HepG2 (cell line): ENCODE results near the gene MIX23. TPM values are rescaled to one million over a fixed set of nuclear protein-coding genes. Genes with fewer than 3 reads are reported as not detected.

ENCODE experiments used
- ATAC-seq: fragments of 200-7000 bp; cut with Tn5 transposase; 3 replicates; pipeline ENCODE4 v1.9.1; 2020; ENCODE audit warnings: mild to moderate bottlenecking, moderate library complexity
- BruUV-seq: library from RNA; stranded (reverse); fragments of 400-500 nt; replicated peaks from 2 replicates; lab custom pipeline; 2021; lab: Mats Ljungman, UMichigan
- CTCF ChIA-PET: fragments of 300-600 bp; formaldehyde crosslinking; extraction: SDS; loops from one replicate; lab custom pipeline; 2021; ENCODE audit warnings: low total read pairs, inconsistent platforms, low intra/inter-chr PET ratio; lab: Yijun Ruan, JAX
- POLR2A ChIA-PET: fragments of 350-600 bp; sonication (Branson Sonifier 250); formaldehyde crosslinking; loops from one replicate; lab custom pipeline; 2020; ENCODE audit warnings: antibody characterized with exemption, inconsistent platforms; lab: Yijun Ruan, JAX
- DNase-seq: peaks from one replicate; pipeline ENCODE4 v3.0.0-alpha.2; 2015; ENCODE audit warnings: low spot score
- FAIRE-seq: peaks from 3 replicates; lab custom pipeline; 2011; peaks lifted over from hg19 to GRCh38; lab: Jason Lieb, UNC
- H2AFZ ChIP-seq: one replicate; pipeline ENCODE4 v1.6.1; 2011; ENCODE audit warnings: low read length, inconsistent platforms
- H3K27ac ChIP-seq: fragments of 300-600 bp; 3 replicates; pipeline ENCODE4 v1.8.0; 2011; ENCODE audit warnings: mixed run types, mild to moderate bottlenecking, mixed read lengths, low read length, inconsistent platforms; ENCODE audit not compliant: insufficient read depth; ENCODE audit errors: extremely low read length
- H3K27me3 ChIP-seq, 2 experiments: fragments of 200-600 bp in 1 of 2; 2 replicates in 1 of 2; 3 replicates in 1 of 2; pipeline versions ENCODE4 v1.6.0 to v1.8.0; 2011; ENCODE audit warnings: low read length in 2 of 2, mild to moderate bottlenecking in 2 of 2, moderate library complexity in 2 of 2, inconsistent platforms in 1 of 2; ENCODE audit not compliant: insufficient read depth in 2 of 2, control insufficient read depth in 1 of 2
- H3K36me3 ChIP-seq, 2 experiments: fragments of 200-600 bp in 1 of 2; replicated peaks in 1 of 2; 2 replicates in 1 of 2; 3 replicates in 1 of 2; pipeline versions ENCODE4 v1.5.1 to v1.8.0; 2011; ENCODE audit warnings: low read length in 2 of 2, inconsistent platforms in 1 of 2; ENCODE audit not compliant: insufficient read depth in 2 of 2, control insufficient read depth in 1 of 2
- H3K4me1 ChIP-seq: 2 replicates; pipeline ENCODE4 v1.5.1; 2012; ENCODE audit warnings: low read length, inconsistent platforms; ENCODE audit not compliant: insufficient read depth
- H3K4me2 ChIP-seq: 2 replicates; pipeline ENCODE4 v1.6.0; 2011; ENCODE audit warnings: low read depth, low read length, inconsistent platforms
- H3K4me3 ChIP-seq, 3 experiments: fragments of 200-600 bp in 1 of 3; sonication (generic), shearing (Covaris generic) in 1 of 3; replicated peaks in 1 of 3; 2 replicates each; pipeline ENCODE4 v1.5.1; 2011 to 2016; ENCODE audit warnings: low read length in 3 of 3, inconsistent platforms in 2 of 3, low read depth in 2 of 3, mild to moderate bottlenecking in 2 of 3, control low read depth in 1 of 3, mixed read lengths in 1 of 3; ENCODE audit not compliant: insufficient read depth in 1 of 3
- H3K79me2 ChIP-seq: one replicate; pipeline ENCODE4 v1.6.1; 2011; ENCODE audit warnings: low read length, inconsistent platforms; ENCODE audit not compliant: insufficient read depth
- H3K9ac ChIP-seq: 2 replicates; pipeline ENCODE4 v1.6.0; 2011; ENCODE audit warnings: mild to moderate bottlenecking, low read depth, low read length, inconsistent platforms; ENCODE audit not compliant: insufficient read depth
- H3K9me3 ChIP-seq: 2 replicates; pipeline ENCODE4 v1.5.1; 2012; ENCODE audit warnings: mild to moderate bottlenecking, low read length
- H4K20me1 ChIP-seq: 2 replicates; pipeline ENCODE4 v1.6.0; 2011; ENCODE audit warnings: inconsistent platforms, mild to moderate bottlenecking, low read length, moderate library complexity; ENCODE audit not compliant: insufficient read depth
- CBX1 ChIP-seq: IDR thresholded peaks from one replicate; pipeline ENCODE4 v1.6.1; 2016; ENCODE audit warnings: antibody characterized with exemption, low read depth
- CC2D1A ChIP-seq: sonication (generic); formaldehyde crosslinking; IDR thresholded peaks from 2 replicates; pipeline ENCODE4 v1.8.1; 2023; ENCODE audit warnings: mild to moderate bottlenecking, missing genetic modification reagents
- CREB1 ChIP-seq, 2 experiments: fragments of 450-650 bp in 1 of 2; IDR thresholded peaks; 2 replicates each; pipeline ENCODE4 v1.6.1; 2016 to 2017; ENCODE audit warnings: control low read depth in 1 of 2, mild to moderate bottlenecking in 1 of 2, missing compliant biosample characterization in 1 of 2, missing genetic modification characterization in 1 of 2
- CREM ChIP-seq, 2 experiments: sonication (generic) in 1 of 2; formaldehyde crosslinking in 1 of 2; IDR thresholded peaks; 2 replicates each; pipeline versions ENCODE4 v1.4.0 to v1.6.1; 2016 to 2020; ENCODE audit warnings: antibody characterized with exemption in 1 of 2, mild to moderate bottlenecking in 1 of 2, missing genetic modification reagents in 1 of 2
- ETV6 ChIP-seq: sonication (generic); formaldehyde crosslinking; conservative IDR thresholded peaks from 2 replicates; pipeline ENCODE4 v1.4.0; 2020; ENCODE audit warnings: missing genetic modification reagents
- KDM5B ChIP-seq: sonication (generic); formaldehyde crosslinking; IDR thresholded peaks from 2 replicates; pipeline ENCODE4 v1.4.0; 2020; ENCODE audit warnings: missing genetic modification reagents, mild to moderate bottlenecking, borderline replicate concordance
- KLF9 ChIP-seq: IDR thresholded peaks from 2 replicates; pipeline ENCODE4 v1.6.1; 2016; ENCODE audit warnings: low read depth
- NFYB ChIP-seq: sonication (generic); formaldehyde crosslinking; IDR thresholded peaks from 2 replicates; pipeline ENCODE4 v1.4.0; 2020; ENCODE audit warnings: missing genetic modification reagents
- RFX5 ChIP-seq: IDR thresholded peaks from 2 replicates; pipeline ENCODE4 v1.6.1; 2011; ENCODE audit warnings: low read depth, low read length, improper control_type of control experiment
- SMAD3 ChIP-seq: sonication (generic); formaldehyde crosslinking; IDR thresholded peaks from 2 replicates; pipeline ENCODE4 v1.4.0; 2020; ENCODE audit warnings: missing genetic modification reagents
- U2AF1 ChIP-seq: fragments of 200-400 bp; formaldehyde crosslinking; optimal IDR thresholded peaks from 2 replicates; pipeline ENCODE3; 2017; ENCODE audit warnings: mild to moderate bottlenecking, low read depth, low read length
- ZBTB10 ChIP-seq: sonication (generic); formaldehyde crosslinking; IDR thresholded peaks from 2 replicates; pipeline ENCODE4 v1.4.0; 2020; ENCODE audit warnings: missing genetic modification reagents, borderline replicate concordance
- ZMYM4 ChIP-seq: sonication (generic); formaldehyde crosslinking; IDR thresholded peaks from 2 replicates; pipeline ENCODE4 v1.8.1; 2023; ENCODE audit warnings: mild to moderate bottlenecking, missing genetic modification reagents
- ZNF343 ChIP-seq: sonication (generic); formaldehyde crosslinking; IDR thresholded peaks from 2 replicates; pipeline ENCODE4 v1.4.0; 2020; ENCODE audit warnings: mild to moderate bottlenecking, missing genetic modification reagents
- ZNF543 ChIP-seq: sonication (generic); formaldehyde crosslinking; IDR thresholded peaks from 2 replicates; pipeline ENCODE4 v1.4.0; 2020; ENCODE audit warnings: mild to moderate bottlenecking, missing genetic modification reagents
- ZNF816 ChIP-seq: sonication (generic); formaldehyde crosslinking; IDR thresholded peaks from 2 replicates; pipeline ENCODE4 v1.8.0; 2022; ENCODE audit warnings: missing genetic modification reagents, mild to moderate bottlenecking, borderline replicate concordance
- WGBS: methylation state at CpG from one replicate; pipeline ENCODE4 v1.1.6; 2017; ENCODE audit warnings: low lambda C conversion rate; 5-methylcytosine and 5-hydroxymethylcytosine counted together
- in situ Hi-C: cut with HindIII; loops from 2 replicates; pipeline ENCODE4 v1.10.0; 2017; ENCODE audit warnings: low pct_unique_long_range_greater_than_20kb; ENCODE audit not compliant: extremely low pct_ligation_motif_present
- intact Hi-C: fragments of 100-400 bp; cut with micrococcal nuclease; formaldehyde crosslinking; loops from one replicate; pipeline ENCODE4 v1.10.0; 2022; ENCODE audit not compliant: unreplicated experiment
- polyA plus RNA-seq, 8 experiments: library from polyadenylated mRNA; depleted of rRNA in 3 of 8; stranded (reverse) in 7 of 8; unstranded in 1 of 8; fragments of >200 nt; fragmentation: Illumina TruSeq in 4 of 8; extraction: Trizol in 4 of 8; gene quantifications; 2 replicates each; pipeline versions ENCODE4 v1.2.1 to v1.2.3, GENCODE V29; 2011 to 2016; ENCODE audit warnings: low read depth in 4 of 8, missing spikeins in 1 of 8, mixed read lengths in 1 of 8; ENCODE audit not compliant: insufficient read depth in 1 of 8
- total RNA-seq, 5 experiments: library from RNA; depleted of rRNA; stranded (reverse); fragments of >200 nt; fragmentation: Illumina TruSeq; extraction: Trizol; gene quantifications; 2 replicates each; pipeline ENCODE4 v1.2.3, GENCODE V29; 2016; ENCODE audit warnings: low read depth in 1 of 5

Gene MIX23
- total and polyA plus RNA-seq, 2 of the 13 experiments (the other 11 are each of a cell fraction or from before 2014, with no cell fraction given) = 20.0 to 152 TPM

DNA sequence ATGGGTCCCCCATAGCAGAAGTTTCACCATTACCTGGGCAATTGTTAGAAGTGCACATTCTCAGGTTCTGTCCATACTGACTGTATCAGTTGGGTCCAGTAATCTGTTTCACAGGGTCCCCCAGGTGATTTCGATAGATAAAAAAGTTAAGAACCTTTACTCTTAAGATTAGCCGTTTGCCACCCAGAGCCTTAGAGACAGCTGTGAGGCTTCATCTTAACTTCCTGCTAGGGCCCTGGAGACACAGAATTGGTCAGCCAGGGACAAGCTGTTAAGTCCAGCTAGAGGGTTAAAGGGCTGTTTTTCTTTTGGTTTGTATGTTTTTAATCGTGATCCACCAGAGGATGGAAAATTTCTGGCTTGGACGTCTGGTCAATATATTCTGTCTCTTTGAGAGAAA, 7.6 kb upstream of the MIX23 start:
- Histone ChIP-seq H3K9ac (0 out of 2 replicates have a peak overlapping the region, but pooled peaks have one; percentile 5), H3K27ac (peak overlapping the region; percentile 72), H2AFZ (no peak overlapping the region), H3K4me2 (peak overlapping the region; percentile 25; the same call in 1 of the 2 replicates)
- POLR2A ChIA-PET = interaction anchor here (2.7 to 4.1 kb wide), 2 partner anchors 7 to 25 kb away, joined by 32 to 67 read pairs; partner anchors contain the start of genes FAM162A, MIX23 and WDR5B
- BruUV-seq = no TSS peak
- WGBS = 60% methylated on average over 4 of the region's 4 CpGs
- TF ChIP-seq ZMYM4 (CRISPR knock-in tag) (no peak), KDM5B (CRISPR knock-in tag) (no peak), ZNF343 (CRISPR knock-in tag) (no peak), CBX1 (no peak), NFYB (CRISPR knock-in tag) (no peak), ETV6 (no peak), ZBTB10 (CRISPR knock-in tag) (no peak), CC2D1A (no peak), SMAD3 (CRISPR knock-in tag) (no peak), ZNF816 (CRISPR knock-in tag) (no peak), RFX5 (no peak), CREB1 (IDR thresholded peaks at IDR 0.05) (no peak), CREB1 (CRISPR knock-in tag; IDR thresholded peaks at IDR 0.05) (no peak), CREM (IDR thresholded peaks at IDR 0.05) (no peak), CREM (CRISPR knock-in tag; IDR thresholded peaks at IDR 0.05) (no peak), U2AF1 (no peak), ZNF543 (CRISPR knock-in tag) (no peak), KLF9 (CRISPR knock-in tag) (no peak)
- TF ChIP-seq, all 625 proteins: peak for 0
- Histone ChIP-seq H3K4me1 (peaks cover 88% of the 10 kb centered on the region), H4K20me1 (0 out of 2 replicates have a peak, but pooled peaks cover 7% of the 10 kb centered on the region), H3K4me3 (no peak overlapping the region; a peak in 1 of 6 replicates), H3K79me2 (peaks cover 81% of the 10 kb centered on the region), H3K36me3 (peaks cover 0 to 11% of the 10 kb centered on the region in 2 experiments; a peak in 2 of 5 replicates), H3K9me3 (no peaks in the 10 kb centered on the region), H3K27me3 (no peaks in the 10 kb centered on the region)
- CTCF ChIA-PET = no interaction called here
- intact Hi-C loops (no loop called here), in situ Hi-C loops (loop anchor here (5.0 kb wide), 1 partner anchor 287 kb away; no protein-coding TSS in a partner anchor)
- no peak for ATAC-seq
- no peak for DNase-seq
- FAIRE-seq = no peak
